HG03575 (cell line): Measurements from ENCODE around the gene CEP135.
"Not testable (repeated sequence)": the region's sequence is repeated elsewhere in the genome, so short reads cannot be mapped to it uniquely, and the experiment has no call there.

ENCODE experiments used
- ATAC-seq: cut with Tn5 transposase; IDR thresholded peaks from one replicate; pipeline ENCODE4 v1.9.1; 2021; ENCODE audit not compliant: unreplicated experiment, insufficient number of reproducible peaks, low FRiP score; ENCODE audit errors: extremely low read depth

Gene CEP135

GRCh38 chr4:55948726-55949481, at the start of gene CEP135:
CEP135 (plus strand) TSS chr4:55948945; CDS start chr4:55952131, 3,186 bp downstream.
- ATAC-seq, result peak; percentile 39

GRCh38 chr4:55902677-55903076, 46.1 kb upstream of the CEP135 start:
- ATAC-seq, result no peak

GRCh38 chr4:55903577-55903976, 45.2 kb upstream of the CEP135 start:
- ATAC-seq, result no peak

GRCh38 chr4:55904576-55904975, 44.2 kb upstream of the CEP135 start:
- ATAC-seq, result no peak

- ATAC-seq, result no peak
Measured at GRCh38 chr4:55906323-55906722, 42.4 kb upstream of the CEP135 start.

GRCh38 chr4:55906989-55907388, 41.8 kb upstream of the CEP135 start:
- no peak for ATAC-seq

- no peak for ATAC-seq
Measured at GRCh38 chr4:55907469-55907868, 41.3 kb upstream of the CEP135 start.

GRCh38 chr4:55910140-55910539, 38.6 kb upstream of the CEP135 start:
- ATAC-seq, result no peak

- no peak for ATAC-seq
Measured at GRCh38 chr4:55912249-55912648, 36.5 kb upstream of the CEP135 start.

- ATAC-seq, result no peak
Measured at GRCh38 chr4:55920571-55920970, 28.2 kb upstream of the CEP135 start.

GRCh38 chr4:55921093-55921492, 27.7 kb upstream of the CEP135 start:
- no peak for ATAC-seq

GRCh38 chr4:55925241-55925640, 23.5 kb upstream of the CEP135 start:
- ATAC-seq, result no peak

GRCh38 chr4:55926610-55927009, 22.1 kb upstream of the CEP135 start:
- ATAC-seq, result no peak

- ATAC-seq, result no peak
Measured at GRCh38 chr4:55927803-55928437, 20.8 kb upstream of the CEP135 start.

GRCh38 chr4:55928846-55929245, 19.9 kb upstream of the CEP135 start:
- no peak for ATAC-seq

- ATAC-seq, result no peak
Measured at GRCh38 chr4:55931043-55931442, 17.7 kb upstream of the CEP135 start.

- no peak for ATAC-seq
Measured at GRCh38 chr4:55931833-55932232, 16.9 kb upstream of the CEP135 start.

GRCh38 chr4:55932511-55932910, 16.2 kb upstream of the CEP135 start:
- no peak for ATAC-seq

- ATAC-seq, result no peak
Measured at GRCh38 chr4:55933611-55934010, 15.1 kb upstream of the CEP135 start.

- ATAC-seq, result not testable (repeated sequence)
Measured at GRCh38 chr4:55935907-55936306, 12.8 kb upstream of the CEP135 start.

- ATAC-seq, result no peak
Measured at GRCh38 chr4:55938481-55938880, 10.3 kb upstream of the CEP135 start.
